Measurements from ENCODE around the gene MEST. TPM values are rescaled to one million over a fixed set of nuclear protein-coding genes. Genes with fewer than 3 reads are reported as not detected.

The MEST gene
- total and polyA plus RNA-seq, 7 donors: 6.0 to 21.6 (median 9.6) TPM

DNA sequence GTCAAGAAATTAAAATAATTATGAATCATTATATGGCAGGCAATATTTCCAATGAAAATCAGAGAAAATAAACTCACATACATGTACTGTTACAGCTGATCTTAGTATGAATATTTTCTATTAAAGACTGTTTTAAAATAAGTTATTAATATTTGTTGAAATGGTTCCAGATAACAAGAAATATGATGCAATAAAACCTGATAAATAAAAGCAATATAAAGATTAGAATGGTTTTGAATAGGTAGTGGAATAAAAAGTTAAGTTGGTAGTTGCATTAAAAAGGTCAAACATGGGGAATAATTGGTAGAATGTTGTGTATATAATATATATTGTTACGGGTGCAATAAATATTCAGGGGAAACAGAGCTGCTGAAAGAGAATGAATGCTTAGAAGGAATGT is 52.5 kb downstream of the MEST start:
- Histone ChIP-seq H3K36me3 (peaks cover 0 to 26% (median 2%) of the 10 kb centered on the region in 4 donors), H3K4me3 (no peak overlapping the region), H3K4me1 (no peaks in the 10 kb centered on the region), H3K27ac (no peak overlapping the region), H3K27me3 (no peaks in the 10 kb centered on the region), H3K9me3 (no peaks in the 10 kb centered on the region)
- DNase-seq: no peak
- intact Hi-C loops (cut with DNase I): no loop called here
- TF ChIP-seq POLR2AphosphoS5 (IDR thresholded peaks at IDR 0.05) (no peak), EP300 (IDR thresholded peaks at IDR 0.05) (no peak), POLR2A (IDR thresholded peaks at IDR 0.05) (no peak)
- TF ChIP-seq, protein P1, sequence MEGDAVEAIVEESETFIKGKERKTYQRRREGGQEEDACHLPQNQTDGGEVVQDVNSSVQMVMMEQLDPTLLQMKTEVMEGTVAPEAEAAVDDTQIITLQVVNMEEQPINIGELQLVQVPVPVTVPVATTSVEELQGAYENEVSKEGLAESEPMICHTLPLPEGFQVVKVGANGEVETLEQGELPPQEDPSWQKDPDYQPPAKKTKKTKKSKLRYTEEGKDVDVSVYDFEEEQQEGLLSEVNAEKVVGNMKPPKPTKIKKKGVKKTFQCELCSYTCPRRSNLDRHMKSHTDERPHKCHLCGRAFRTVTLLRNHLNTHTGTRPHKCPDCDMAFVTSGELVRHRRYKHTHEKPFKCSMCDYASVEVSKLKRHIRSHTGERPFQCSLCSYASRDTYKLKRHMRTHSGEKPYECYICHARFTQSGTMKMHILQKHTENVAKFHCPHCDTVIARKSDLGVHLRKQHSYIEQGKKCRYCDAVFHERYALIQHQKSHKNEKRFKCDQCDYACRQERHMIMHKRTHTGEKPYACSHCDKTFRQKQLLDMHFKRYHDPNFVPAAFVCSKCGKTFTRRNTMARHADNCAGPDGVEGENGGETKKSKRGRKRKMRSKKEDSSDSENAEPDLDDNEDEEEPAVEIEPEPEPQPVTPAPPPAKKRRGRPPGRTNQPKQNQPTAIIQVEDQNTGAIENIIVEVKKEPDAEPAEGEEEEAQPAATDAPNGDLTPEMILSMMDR (IDR thresholded peaks at IDR 0.05): no peak
- 96 to 97% methylated on average over 1 of the region's 1 CpG for WGBS, 2 donors

DNA sequence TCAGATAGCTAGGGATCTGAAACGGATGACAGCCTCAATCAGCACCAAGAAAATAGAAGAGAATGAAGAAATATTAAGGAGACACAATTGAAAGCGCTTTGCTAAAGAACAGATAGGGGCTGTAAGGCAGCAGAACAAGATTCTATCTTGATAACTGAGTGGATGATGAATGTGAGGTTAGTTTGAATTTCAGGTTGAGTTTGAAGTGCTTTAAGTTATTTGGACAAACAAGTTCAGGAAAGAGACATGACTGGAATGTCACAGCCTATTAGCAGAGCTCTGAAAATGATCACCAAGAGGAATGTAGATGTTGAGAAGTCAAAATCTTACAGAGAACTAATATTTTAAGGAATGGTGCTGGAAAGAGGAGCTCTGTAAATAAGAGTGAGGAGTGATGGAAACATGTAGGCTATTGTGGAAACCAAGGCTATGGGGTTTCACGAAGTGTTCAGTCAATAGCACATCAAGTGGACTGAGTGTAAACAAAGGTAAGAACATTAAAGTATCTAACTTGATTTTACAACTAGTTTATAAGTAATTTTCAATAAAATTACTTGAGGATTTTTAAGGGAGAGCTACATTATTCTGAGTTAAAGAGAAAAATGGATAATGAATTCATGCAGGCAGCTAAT is 61.6 kb downstream of the MEST start:
- intact Hi-C loops (cut with DNase I): no loop called here
- H3K36me3 ChIP-seq: peaks cover 0 to 24% (median 0%) of the 10 kb centered on the region in 4 donors
- no peak overlapping the region for H3K4me3 ChIP-seq
- no peaks in the 10 kb centered on the region for H3K9me3 ChIP-seq
- WGBS, 2 donors: 89% methylated on average over 3 of the region's 3 CpGs
- no peaks in the 10 kb centered on the region for H3K4me1 ChIP-seq
- no peak for DNase-seq
- no peak overlapping the region for H3K27ac ChIP-seq
- H3K27me3 ChIP-seq: no peaks in the 10 kb centered on the region
- TF ChIP-seq POLR2A (IDR thresholded peaks at IDR 0.05) (no peak), EP300 (IDR thresholded peaks at IDR 0.05) (no peak)
- TF ChIP-seq, protein P1 (IDR thresholded peaks at IDR 0.05): no peak

DNA sequence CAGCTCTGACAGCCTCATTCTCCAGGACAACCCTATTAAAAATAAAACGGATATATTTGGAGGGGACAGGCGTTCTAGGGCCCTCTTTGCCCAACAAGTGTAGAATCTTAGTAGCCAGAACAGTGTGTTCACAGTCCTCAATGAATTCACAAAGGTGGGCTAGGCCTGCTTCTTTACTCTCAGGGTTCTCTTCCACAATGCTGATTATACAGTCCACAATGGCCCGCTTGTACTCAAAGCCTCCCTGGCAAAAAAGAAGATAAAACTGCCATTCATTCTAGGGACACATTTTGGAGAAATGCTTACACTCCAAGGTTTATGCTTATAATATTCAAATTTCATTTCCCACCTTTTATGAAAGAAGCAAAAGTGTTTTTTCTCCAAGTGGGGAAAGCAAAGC is 62.6 kb downstream of the MEST start:
- intact Hi-C loops (cut with DNase I): no loop called here
- Histone ChIP-seq H3K27ac (no peak overlapping the region), H3K4me1 (no peaks in the 10 kb centered on the region), H3K4me3 (no peak overlapping the region), H3K27me3 (no peaks in the 10 kb centered on the region), H3K36me3 (peaks cover 0 to 18% (median 0%) of the 10 kb centered on the region in 4 donors), H3K9me3 (no peaks in the 10 kb centered on the region)
- WGBS, 2 donors: 94 to 96% methylated on average over 3 of the region's 3 CpGs
- DNase-seq: no peak
- TF ChIP-seq POLR2A (IDR thresholded peaks at IDR 0.05) (no peak), EP300 (IDR thresholded peaks at IDR 0.05) (no peak), POLR2AphosphoS5 (IDR thresholded peaks at IDR 0.05) (no peak)
- TF ChIP-seq, protein P1 (IDR thresholded peaks at IDR 0.05): no peak

Small RNAs within 50 kb of the gene (small RNA-seq; reads per million reads assigned to genes)
- gene MIR335 (0 reads per million in 3 donors), gene RF02148 (0 reads per million in 3 donors), gene RF02149 (0 reads per million in 3 donors), gene RF02150 (0 reads per million in 3 donors)

Other genes with a start within 250 kb of the MEST start
- gene CPA2, start 225.2 kb upstream of the MEST start, total RNA-seq: not detected
- 1 to 10 TPM in 2 of 3 donors, under 1 TPM in 1; 0.92 to 3.0 (median 1.6) TPM for gene CPA2, start 225.2 kb upstream of the MEST start, polyA plus RNA-seq
- not detected for gene CPA4, start 198.9 kb upstream of the MEST start, total RNA-seq
- under 1 TPM in 1 of 3 donors, not detected in 2; 0.06 TPM for gene CPA4, start 198.9 kb upstream of the MEST start, polyA plus RNA-seq
- gene CPA5, start 147.3 kb upstream of the MEST start, total RNA-seq: not detected
- 1 to 10 TPM in 1 of 3 donors, not detected in 2; 1.1 TPM for gene CPA5, start 147.3 kb upstream of the MEST start, polyA plus RNA-seq
- gene CPA1, start 111.6 kb upstream of the MEST start, total RNA-seq: 1 to 10 TPM in 1 of 4 donors, not detected in 3; 2.2 TPM
- gene CPA1, start 111.6 kb upstream of the MEST start, polyA plus RNA-seq: 1 to 10 TPM in 2 of 3 donors, under 1 TPM in 1; 0.34 to 7.8 (median 1.2) TPM
- gene CEP41, start 51.1 kb upstream of the MEST start, total RNA-seq: 10 to 100 TPM in 1 of 4 donors, 1 to 10 TPM in 3; 7.1 to 11.9 (median 7.5) TPM
- gene CEP41, start 51.1 kb upstream of the MEST start, polyA plus RNA-seq: 1 to 10 TPM; 1.2 to 7.7 (median 2.8) TPM
- gene COPG2, start 176.7 kb downstream of the MEST start, total RNA-seq: 10 to 100 TPM; 11.7 to 15.5 (median 12.8) TPM
- gene COPG2, start 176.7 kb downstream of the MEST start, polyA plus RNA-seq: 10 to 100 TPM in 1 of 3 donors, 1 to 10 TPM in 2; 8.8 to 13.0 (median 9.0) TPM
- not detected for gene TSGA13, start 194.5 kb downstream of the MEST start, total RNA-seq
- not detected for gene TSGA13, start 194.5 kb downstream of the MEST start, polyA plus RNA-seq
- not detected for gene KLF14, start 242.1 kb downstream of the MEST start, total RNA-seq
- gene KLF14, start 242.1 kb downstream of the MEST start, polyA plus RNA-seq: under 1 TPM in 1 of 3 donors, not detected in 2; 0.03 TPM

Measured in sigmoid colon (tissue), 7 donors.